GM19372 (cell line): ENCODE results near the gene HSPBP1.
"Not testable (repeated sequence)": the region's sequence is repeated elsewhere in the genome, so short reads cannot be mapped to it uniquely, and the experiment has no call there.

Source experiments
- ATAC-seq: cut with Tn5 transposase; IDR thresholded peaks from one replicate; pipeline ENCODE4 v1.9.1; 2021; ENCODE audit warnings: mild to moderate bottlenecking, low read depth, moderate library complexity; ENCODE audit not compliant: unreplicated experiment

HSPBP1 gene

DNA sequence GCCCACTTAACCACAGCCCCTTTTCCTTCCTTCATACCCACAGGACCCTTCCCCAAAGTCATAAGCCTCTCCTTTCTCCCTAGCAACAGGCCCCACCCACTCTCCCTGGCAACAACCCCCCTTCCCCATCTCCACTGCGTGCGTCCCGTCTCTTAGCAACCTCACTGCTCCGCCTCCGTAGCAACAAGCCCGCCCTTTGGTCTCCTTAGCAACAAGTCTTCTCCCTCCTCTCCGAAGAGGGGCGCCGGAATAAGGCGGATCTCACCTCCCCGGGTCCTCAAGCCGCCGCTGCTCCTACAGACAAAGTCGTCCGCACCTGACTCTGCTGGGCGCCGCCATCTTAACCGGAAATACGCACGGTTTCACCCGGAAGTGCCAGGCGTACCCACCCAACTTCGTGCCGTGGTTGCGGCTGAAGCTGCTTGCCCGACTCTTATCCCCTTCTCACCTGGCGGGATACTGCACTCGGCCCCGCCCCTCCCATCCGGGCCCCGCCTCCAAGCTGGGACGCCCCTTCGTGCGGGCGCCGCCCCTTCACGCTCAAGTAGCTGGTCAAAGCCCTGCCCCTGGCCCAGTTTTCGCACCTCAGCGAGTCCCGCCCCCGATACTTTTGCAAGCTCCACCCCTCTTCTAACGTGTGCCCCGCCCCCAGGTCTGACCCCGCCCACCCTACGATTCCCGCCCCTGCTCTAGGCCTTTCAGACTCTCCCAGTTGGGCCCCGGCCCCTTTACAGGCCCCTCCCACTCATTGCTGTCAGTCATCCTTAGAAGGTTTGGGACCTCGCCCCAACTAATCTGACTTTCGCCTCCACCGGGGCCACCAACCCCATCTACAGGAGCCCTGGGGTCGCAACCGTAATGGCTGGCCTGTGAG lies at the start of gene HSPBP1:
TSS of gene HSPBP1 (minus strand) at position 341 of the 874 bp plus-strand sequence. CDS start 502 bp downstream, outside the sequence.
- ATAC-seq = peak; percentile 70

- ATAC-seq = not testable (repeated sequence)
These were observed 48.9 kb upstream of the HSPBP1 start for GRCh38 chr19:55328774-55329318.

- no peak for ATAC-seq
These were observed 45.3 kb upstream of the HSPBP1 start, which contains the start of gene TMEM150B for GRCh38 chr19:55325172-55325571. TSS of gene TMEM150B (minus strand) at chr19:55325341. CDS start at chr19:55321036, 4,305 bp downstream.

DNA sequence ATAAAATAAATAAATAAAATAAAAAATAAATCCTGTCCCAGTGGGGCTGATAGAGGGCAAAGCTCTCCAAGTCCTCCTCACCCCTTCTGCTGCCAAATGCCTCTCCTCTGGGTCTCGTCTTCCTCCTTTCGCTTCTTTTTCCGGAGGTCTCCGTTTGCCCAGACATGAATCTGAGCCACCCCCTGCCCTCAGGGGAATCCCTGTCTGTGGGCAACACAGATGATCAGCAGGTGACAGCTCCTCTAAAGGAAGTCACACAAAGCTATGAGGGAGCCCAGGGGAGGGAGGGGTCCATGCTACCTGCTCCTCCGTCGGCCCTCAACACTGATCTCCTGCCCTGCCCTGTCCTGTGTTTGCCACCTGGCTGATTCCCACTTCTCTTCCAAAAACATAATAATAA lies 44.8 kb upstream of the HSPBP1 start:
- ATAC-seq = no peak

GRCh38 chr19:55322204-55322885 lies 42.4 kb upstream of the HSPBP1 start:
- ATAC-seq = no peak

DNA sequence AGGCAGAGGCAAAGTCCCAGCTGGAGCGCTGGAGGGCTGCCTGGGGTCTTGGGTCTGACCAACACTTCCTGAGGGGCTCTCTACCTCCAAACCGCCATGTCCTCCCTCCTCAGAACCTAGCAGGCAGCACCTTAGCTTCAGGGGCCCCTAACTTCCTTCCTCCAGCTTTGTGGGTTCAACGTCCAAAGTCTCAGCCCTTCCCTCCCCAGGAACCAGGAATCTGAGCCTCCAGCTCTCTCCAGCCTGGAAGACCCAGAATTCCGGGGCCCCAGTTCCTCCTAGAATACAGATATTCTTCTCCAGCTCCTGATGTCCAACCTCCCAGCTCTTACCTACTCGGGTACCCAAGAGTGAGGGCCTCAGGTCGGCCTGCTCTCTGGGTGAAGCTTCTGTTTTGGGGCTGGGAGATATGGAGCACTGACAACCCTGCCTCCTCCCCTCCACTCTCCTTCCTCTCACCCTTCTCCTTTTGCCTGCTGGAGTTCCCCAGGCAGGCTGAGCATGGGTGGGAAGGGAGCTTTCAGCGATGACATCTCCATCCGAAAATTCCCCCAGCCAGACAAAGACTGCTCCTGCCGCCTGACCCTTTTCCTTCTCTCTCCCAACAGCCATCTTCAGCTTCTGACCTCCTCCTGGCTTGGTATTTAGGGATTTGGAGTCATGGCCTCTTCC lies 41.7 kb upstream of the HSPBP1 start:
- ATAC-seq = no peak

DNA sequence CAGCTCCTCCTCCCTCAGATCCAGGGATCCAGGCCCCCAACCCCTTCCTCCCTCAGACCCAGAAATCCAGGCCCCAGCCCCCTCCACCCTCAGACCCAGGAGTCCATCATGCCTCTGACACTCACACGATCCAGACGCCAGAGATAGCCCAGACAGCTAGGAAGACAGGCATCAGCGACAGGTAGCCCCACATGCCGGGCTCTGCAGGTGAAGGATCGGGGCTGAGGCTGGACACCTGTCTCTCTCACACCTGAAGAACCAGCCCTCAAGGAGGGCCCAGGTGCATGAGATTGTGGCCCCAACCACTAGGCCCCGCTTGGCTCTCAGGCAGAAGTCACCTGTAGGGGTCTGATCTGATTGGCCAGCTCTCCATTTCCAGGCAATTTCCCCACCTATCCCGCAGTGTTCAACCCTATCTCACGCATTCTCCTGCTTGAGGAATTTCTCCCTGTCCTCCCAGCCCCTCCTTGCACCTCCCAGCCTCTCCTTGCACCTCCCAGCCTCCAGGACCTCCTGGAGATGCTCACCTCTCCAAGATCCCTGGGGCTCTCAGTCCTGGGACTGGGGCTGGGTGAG lies 41.0 kb upstream of the HSPBP1 start:
- no peak for ATAC-seq

GRCh38 chr19:55319785-55320184 lies 39.9 kb upstream of the HSPBP1 start:
- no peak for ATAC-seq

DNA sequence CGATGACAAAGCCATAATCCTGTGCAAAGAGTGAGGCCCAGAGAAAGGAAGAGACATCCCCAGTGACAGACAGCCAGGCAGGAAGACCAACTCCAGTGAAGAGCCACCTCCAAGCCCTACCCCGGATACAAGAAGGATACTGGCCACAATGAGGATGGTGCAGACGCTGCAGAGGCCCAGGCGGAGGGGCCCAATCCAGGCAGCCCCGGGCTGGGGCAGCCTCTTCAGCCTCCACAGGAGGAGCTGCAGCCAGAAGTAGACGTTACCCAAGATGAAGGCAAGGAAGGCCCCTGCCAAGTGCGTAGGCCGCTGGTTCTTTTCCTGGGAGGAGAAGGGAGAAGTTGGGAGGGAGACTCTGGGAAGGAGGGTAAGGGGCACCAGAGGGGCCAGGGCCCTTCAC lies 36.7 kb upstream of the HSPBP1 start:
- ATAC-seq = no peak

DNA sequence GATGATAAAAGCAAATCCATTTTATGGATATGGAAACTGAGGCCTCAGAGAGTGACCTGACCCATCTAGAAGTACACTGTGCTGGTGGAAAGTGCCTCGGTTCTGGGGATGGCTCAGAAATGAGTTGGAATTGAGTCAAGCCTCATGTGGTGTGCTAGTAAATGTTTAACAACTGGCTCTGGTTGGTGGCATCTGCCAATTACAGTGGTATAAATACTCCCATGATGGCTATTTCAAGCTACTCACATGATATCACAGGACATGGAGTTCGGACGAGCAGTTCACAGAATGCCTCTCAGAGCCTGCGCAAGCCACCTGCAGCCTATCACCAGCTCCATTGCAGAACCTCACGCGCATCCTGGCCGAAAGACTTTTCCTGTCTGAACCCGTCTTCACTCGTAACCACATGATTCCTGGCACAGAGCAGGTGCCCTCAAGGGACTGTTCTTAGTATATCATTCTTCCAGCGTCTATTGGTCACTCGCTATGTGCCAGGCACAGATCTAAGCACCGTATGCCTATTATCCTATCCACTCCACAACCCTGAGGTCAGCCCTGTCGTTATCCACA lies 36.1 kb upstream of the HSPBP1 start:
- no peak for ATAC-seq

DNA sequence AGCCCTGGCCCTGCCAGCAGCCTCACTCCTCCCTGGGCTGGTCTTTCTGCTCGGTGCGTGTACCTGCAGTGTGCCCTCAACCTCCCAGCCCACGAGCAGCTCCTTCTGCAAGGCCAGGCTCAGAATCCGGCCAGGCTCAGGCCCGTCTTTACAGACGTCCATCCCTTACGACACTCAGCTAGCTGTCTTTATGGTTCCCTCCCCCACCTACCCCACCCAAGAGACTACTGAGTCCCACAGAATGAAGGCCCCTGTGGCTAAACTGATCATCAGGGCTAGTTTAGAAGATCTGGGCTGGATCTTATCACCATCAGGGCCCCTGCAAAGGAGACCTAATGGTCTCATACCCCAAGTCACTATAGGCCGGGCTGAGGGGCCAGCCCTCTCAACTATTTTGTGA lies 34.5 kb upstream of the HSPBP1 start:
- ATAC-seq = no peak

DNA sequence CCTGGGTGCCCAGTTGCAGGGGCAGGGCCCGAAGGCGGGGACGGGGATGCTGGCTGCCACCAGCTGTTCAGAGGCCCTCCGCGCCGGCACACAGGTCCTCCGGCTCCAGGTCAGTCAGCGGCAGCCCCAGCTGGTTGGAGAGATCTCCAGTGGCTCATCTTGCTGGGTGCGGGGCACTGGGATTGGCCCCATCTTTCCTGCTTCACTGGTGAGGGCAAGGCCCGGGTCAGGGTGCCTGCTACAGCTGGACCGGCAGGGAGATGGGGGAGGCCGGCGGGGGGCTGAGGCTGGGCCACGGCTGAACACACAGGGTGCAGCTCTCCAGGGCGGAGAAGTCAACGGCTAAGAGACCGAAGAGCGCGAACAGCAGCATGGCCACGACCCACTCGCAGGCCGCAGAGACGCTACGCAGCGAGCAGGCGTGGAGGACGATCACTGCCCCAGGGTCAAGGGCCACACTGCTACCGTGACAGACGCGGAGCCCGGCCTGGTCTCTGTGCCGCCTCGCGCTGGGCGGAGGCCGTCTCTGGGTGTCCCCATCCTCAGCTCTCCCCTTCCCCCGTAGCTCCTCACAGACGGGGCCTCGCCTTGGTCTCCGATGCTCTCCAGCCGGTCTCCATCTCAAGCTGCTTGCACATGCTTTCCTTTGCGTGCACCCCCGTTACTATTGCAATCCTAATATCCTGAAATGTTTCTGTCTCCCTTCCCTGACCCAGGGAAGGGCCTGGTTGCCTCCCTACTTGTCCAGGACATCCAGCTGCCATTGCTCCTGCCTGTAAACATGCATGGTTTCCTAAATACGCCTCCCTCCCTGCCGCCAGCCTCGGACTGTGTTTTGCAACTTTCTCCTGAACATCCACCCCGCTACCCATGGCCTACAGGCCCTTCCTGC lies 33.0 kb upstream of the HSPBP1 start:
- no peak for ATAC-seq

DNA sequence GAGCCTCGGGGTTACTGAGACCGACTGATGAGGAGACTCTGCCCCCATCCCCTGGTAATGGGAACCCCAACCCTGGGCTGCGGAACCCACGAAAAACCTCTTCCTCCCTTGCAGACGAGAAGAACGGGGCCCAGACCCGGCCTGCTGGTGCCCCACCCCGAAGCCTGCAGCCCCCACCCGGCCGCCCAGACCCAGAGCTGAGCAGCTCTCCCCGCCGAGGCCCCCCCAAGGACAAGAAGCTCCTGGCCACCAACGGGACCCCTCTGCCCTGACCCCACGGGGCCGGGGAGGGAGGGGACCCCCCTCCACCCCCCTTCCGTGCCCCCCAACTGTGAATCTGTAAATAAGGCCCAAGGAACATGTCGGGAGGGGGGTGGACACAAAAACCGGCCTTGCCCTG lies 31.9 kb upstream of the HSPBP1 start:
- no peak for ATAC-seq

GRCh38 chr19:55311397-55311796 lies 31.5 kb upstream of the HSPBP1 start:
- ATAC-seq = no peak

DNA sequence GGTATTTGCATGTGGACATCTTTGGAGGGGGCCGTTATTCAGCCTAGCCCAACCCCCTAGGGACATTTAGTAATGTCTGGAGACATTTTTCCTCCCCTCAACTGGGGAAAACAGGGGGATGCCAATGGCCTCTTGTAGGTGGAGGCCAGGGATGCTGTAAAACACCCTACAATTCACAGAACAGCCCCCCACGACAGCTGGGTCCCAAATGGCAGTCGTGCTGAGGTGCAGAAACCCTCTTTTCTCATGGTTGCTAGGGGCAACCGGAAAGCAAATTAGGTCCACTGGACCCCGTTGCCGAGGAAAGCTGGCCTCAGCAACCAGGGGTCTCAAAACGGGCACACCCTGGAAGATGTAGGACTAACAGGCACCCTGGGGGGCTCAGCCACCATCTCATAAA lies 30.6 kb upstream of the HSPBP1 start:
- ATAC-seq = no peak

DNA sequence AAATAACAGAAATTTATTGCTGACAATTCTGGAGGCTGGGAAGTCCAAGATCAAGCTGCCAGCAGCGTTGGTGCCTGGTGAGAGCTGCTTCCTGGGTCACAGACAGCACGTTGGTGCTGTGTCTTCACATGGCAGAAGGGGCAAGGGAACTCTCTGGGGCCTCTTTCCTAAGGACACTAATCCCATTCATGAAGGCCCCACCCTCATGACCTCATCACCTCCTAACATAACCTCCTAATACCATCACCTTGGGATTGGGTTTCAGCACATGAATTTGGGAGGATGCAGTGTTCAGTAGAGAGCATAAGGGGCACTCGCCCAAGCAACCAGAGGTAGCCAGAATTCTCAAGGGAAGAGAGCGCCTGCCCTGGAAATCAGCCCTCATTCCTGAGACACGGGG lies 29.5 kb upstream of the HSPBP1 start:
- no peak for ATAC-seq

DNA sequence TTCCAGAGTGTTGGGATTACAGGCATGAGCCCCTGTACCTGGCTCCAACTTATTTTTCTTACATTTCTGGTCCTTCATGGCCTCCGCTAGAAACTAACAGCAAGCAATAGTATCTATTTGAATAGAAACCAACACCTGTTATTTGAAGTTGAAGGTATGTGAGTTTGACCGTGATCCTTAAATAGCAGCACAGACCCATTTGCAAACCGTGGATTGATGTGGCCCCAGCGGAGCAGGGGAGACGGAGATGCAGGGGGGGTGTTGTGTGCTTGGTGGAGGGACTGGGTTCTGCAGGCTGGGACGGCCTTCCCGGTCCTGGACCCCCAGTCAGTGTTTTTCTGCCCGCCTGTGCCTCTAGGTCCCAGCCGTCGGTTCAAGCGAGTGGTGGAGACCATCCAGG lies 28.4 kb upstream of the HSPBP1 start:
- no peak for ATAC-seq

DNA sequence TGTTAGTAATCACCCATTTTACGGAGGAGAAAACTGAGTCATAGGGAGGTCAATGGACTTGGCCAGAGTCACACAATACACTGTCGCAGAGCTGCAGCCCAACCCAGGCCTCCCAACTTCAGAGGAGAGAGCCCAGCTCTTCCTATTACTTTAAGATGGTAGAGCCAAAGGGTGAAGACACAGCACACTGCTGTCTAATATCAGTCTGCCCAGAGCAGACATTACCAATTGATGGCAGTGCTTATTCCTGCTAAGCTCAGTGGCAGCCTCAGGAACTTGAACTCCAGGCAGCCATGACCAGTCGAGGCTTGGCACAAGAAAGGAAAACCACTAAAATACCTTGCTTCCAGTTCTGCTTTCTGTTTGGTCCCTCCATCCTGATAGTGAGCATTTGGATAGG lies 26.8 kb upstream of the HSPBP1 start:
- no peak for ATAC-seq

- ATAC-seq = no peak
These were observed 26.2 kb upstream of the HSPBP1 start for GRCh38 chr19:55305983-55306562.
